SJSA1 (cell line): Measurements from ENCODE around the gene SPRTN. TPM values are rescaled to one million over a fixed set of nuclear protein-coding genes. Genes with fewer than 3 reads are reported as not detected.
"Not testable (repeated sequence)": the region's sequence is repeated elsewhere in the genome, so short reads cannot be mapped to it uniquely, and the experiment has no call there.

Experiments
- DNase-seq, 2 experiments: peaks; one replicate each; pipeline ENCODE4 v3.0.0-alpha.2; 2015 to 2020; ENCODE audit warnings: low spot score in 2 of 2, low read depth in 1 of 2
- H3K27ac ChIP-seq: fragments of 250-450 bp; sonication (Bioruptor Pico); 2 replicates; pipeline ENCODE4 v1.5.1; 2020; ENCODE audit warnings: mild to moderate bottlenecking, moderate library complexity
- H3K27me3 ChIP-seq: fragments of 250-450 bp; sonication (Bioruptor Pico); replicated peaks from 2 replicates; pipeline ENCODE4 v1.5.1; 2020; ENCODE audit warnings: mild to moderate bottlenecking, moderate library complexity
- H3K36me3 ChIP-seq: fragments of 250-450 bp; sonication (Bioruptor Pico); 2 replicates; pipeline ENCODE4 v1.5.1; 2020; ENCODE audit warnings: mild to moderate bottlenecking
- H3K4me1 ChIP-seq: fragments of 250-450 bp; sonication (Bioruptor Pico); replicated peaks from 2 replicates; pipeline ENCODE4 v1.6.1; 2021; ENCODE audit warnings: mild to moderate bottlenecking
- H3K4me3 ChIP-seq: fragments of 250-450 bp; sonication (Bioruptor Pico); 2 replicates; pipeline ENCODE4 v1.5.1; 2020; ENCODE audit warnings: mild to moderate bottlenecking
- H3K9me3 ChIP-seq: fragments of 250-450 bp; sonication (Bioruptor Pico); replicated peaks from 2 replicates; pipeline ENCODE4 v1.5.1; 2020; ENCODE audit warnings: mild to moderate bottlenecking
- total RNA-seq: library from RNA; depleted of rRNA; stranded (reverse); fragments of >200 nt; shearing (Covaris generic); gene quantifications from 2 replicates; pipeline ENCODE4 v1.2.3, GENCODE V29; 2014

Gene SPRTN
- total RNA-seq, 1 experiment from 2014 or later = 27.4 TPM

- H3K27me3 ChIP-seq, H3K9me3 ChIP-seq, H3K4me1 ChIP-seq, DNase-seq, H3K27ac ChIP-seq, H3K4me3 ChIP-seq: not testable (repeated sequence)
- peaks cover 57% of the 10 kb centered on the region for H3K36me3 ChIP-seq
These were observed 10.8 kb downstream of the SPRTN start for GRCh38 chr1:231348856-231349255.

GRCh38 chr1:231351816-231352215 is 13.7 kb downstream of the SPRTN start:
- Histone ChIP-seq H3K4me1 (no peaks in the 10 kb centered on the region), H3K27ac (no peak overlapping the region), H3K27me3 (no peaks in the 10 kb centered on the region), H3K4me3 (no peak overlapping the region), H3K9me3 (no peaks in the 10 kb centered on the region; the same call in 1 of the 2 replicates), H3K36me3 (peaks cover 54% of the 10 kb centered on the region)
- DNase-seq = no peak

- Histone ChIP-seq H3K9me3 (no peaks in the 10 kb centered on the region; the same call in 1 of the 2 replicates), H3K36me3 (peaks cover 45% of the 10 kb centered on the region), H3K4me3 (no peak overlapping the region), H3K27ac (no peak overlapping the region), H3K27me3 (no peaks in the 10 kb centered on the region), H3K4me1 (no peaks in the 10 kb centered on the region)
- DNase-seq = no peak
These were observed 15.0 kb downstream of the SPRTN start for GRCh38 chr1:231353086-231353485.

GRCh38 chr1:231354330-231355020 is 16.4 kb downstream of the SPRTN start:
- H3K4me3 ChIP-seq = no peak overlapping the region
- DNase-seq = no peak
- no peaks in the 10 kb centered on the region for H3K27me3 ChIP-seq
- no peak overlapping the region for H3K27ac ChIP-seq
- no peaks in the 10 kb centered on the region for H3K4me1 ChIP-seq
- H3K36me3 ChIP-seq = peaks cover 34% of the 10 kb centered on the region
- H3K9me3 ChIP-seq = no peaks in the 10 kb centered on the region; the same call in 1 of the 2 replicates

- no peak for DNase-seq
These were observed 17.1 kb downstream of the SPRTN start for GRCh38 chr1:231355171-231355570.

GRCh38 chr1:231357187-231357772 is 19.2 kb downstream of the SPRTN start:
- Histone ChIP-seq H3K36me3 (peaks cover 11% of the 10 kb centered on the region), H3K4me3 (no peak overlapping the region), H3K9me3 (no peaks in the 10 kb centered on the region; the same call in 1 of the 2 replicates), H3K27me3 (no peaks in the 10 kb centered on the region), H3K27ac (no peak overlapping the region), H3K4me1 (no peaks in the 10 kb centered on the region)
- DNase-seq = no peak

More at GRCh38 chr1:231355171-231355570, 17.1 kb downstream of the SPRTN start:
- no peaks in the 10 kb centered on the region for H3K4me1 ChIP-seq
- no peaks in the 10 kb centered on the region for H3K27me3 ChIP-seq
- H3K4me3 ChIP-seq = no peak overlapping the region
- H3K27ac ChIP-seq = no peak overlapping the region
- peaks cover 29% of the 10 kb centered on the region for H3K36me3 ChIP-seq
- no peaks in the 10 kb centered on the region; the same call in 1 of the 2 replicates for H3K9me3 ChIP-seq

- H3K27me3 ChIP-seq = no peaks in the 10 kb centered on the region
- DNase-seq = peak in 1 of 2 experiments; percentile 61
- no peak overlapping the region for H3K4me3 ChIP-seq
- H3K4me1 ChIP-seq = no peaks in the 10 kb centered on the region
- H3K9me3 ChIP-seq = no peaks in the 10 kb centered on the region; the same call in 1 of the 2 replicates
- peaks cover 5% of the 10 kb centered on the region for H3K36me3 ChIP-seq
- H3K27ac ChIP-seq = no peak overlapping the region
These were observed 19.8 kb downstream of the SPRTN start for GRCh38 chr1:231357831-231358354.

- Histone ChIP-seq H3K27me3 (no peaks in the 10 kb centered on the region), H3K9me3 (no peaks in the 10 kb centered on the region; the same call in 1 of the 2 replicates), H3K4me3 (no peak overlapping the region), H3K36me3 (no peaks in the 10 kb centered on the region; the same call in 1 of the 2 replicates), H3K27ac (no peak overlapping the region), H3K4me1 (no peaks in the 10 kb centered on the region)
- no peak for DNase-seq
These were observed 21.0 kb downstream of the SPRTN start for GRCh38 chr1:231359113-231359512.

- Histone ChIP-seq H3K27me3 (no peaks in the 10 kb centered on the region), H3K27ac (no peak overlapping the region), H3K4me3 (no peak overlapping the region), H3K9me3 (no peaks in the 10 kb centered on the region), H3K4me1 (no peaks in the 10 kb centered on the region), H3K36me3 (no peaks in the 10 kb centered on the region; the same call in none of the 2 replicates)
- DNase-seq = no peak
These were observed 24.2 kb downstream of the SPRTN start for GRCh38 chr1:231362325-231362724.

GRCh38 chr1:231363624-231364023 is 25.5 kb downstream of the SPRTN start:
- Histone ChIP-seq H3K36me3 (no peaks in the 10 kb centered on the region; the same call in none of the 2 replicates), H3K4me3 (no peak overlapping the region), H3K4me1 (no peaks in the 10 kb centered on the region), H3K9me3 (no peaks in the 10 kb centered on the region), H3K27ac (no peak overlapping the region), H3K27me3 (no peaks in the 10 kb centered on the region)
- DNase-seq = no peak

- DNase-seq = no peak
- Histone ChIP-seq H3K4me3 (no peak overlapping the region), H3K27ac (no peak overlapping the region), H3K27me3 (no peaks in the 10 kb centered on the region), H3K4me1 (no peaks in the 10 kb centered on the region), H3K36me3 (no peaks in the 10 kb centered on the region; the same call in none of the 2 replicates), H3K9me3 (no peaks in the 10 kb centered on the region)
These were observed 26.1 kb downstream of the SPRTN start for GRCh38 chr1:231364192-231364591.

GRCh38 chr1:231369282-231369681 is 31.2 kb downstream of the SPRTN start:
- Histone ChIP-seq H3K9me3 (no peaks in the 10 kb centered on the region), H3K36me3 (no peaks in the 10 kb centered on the region; the same call in none of the 2 replicates), H3K4me3 (no peak overlapping the region), H3K4me1 (no peaks in the 10 kb centered on the region), H3K27me3 (no peaks in the 10 kb centered on the region), H3K27ac (no peak overlapping the region)
- DNase-seq = no peak

- DNase-seq = no peak
- Histone ChIP-seq H3K27ac (no peak overlapping the region), H3K27me3 (no peaks in the 10 kb centered on the region), H3K4me3 (no peak overlapping the region), H3K4me1 (peaks cover 6% of the 10 kb centered on the region; the same call in 1 of the 2 replicates), H3K36me3 (no peaks in the 10 kb centered on the region; the same call in none of the 2 replicates), H3K9me3 (no peaks in the 10 kb centered on the region)
These were observed 34.4 kb downstream of the SPRTN start for GRCh38 chr1:231372501-231372900.

GRCh38 chr1:231374394-231374793 is 36.3 kb downstream of the SPRTN start:
- Histone ChIP-seq H3K36me3 (no peaks in the 10 kb centered on the region; the same call in none of the 2 replicates), H3K27ac (no peak overlapping the region), H3K4me1 (peaks cover 6% of the 10 kb centered on the region; the same call in 1 of the 2 replicates), H3K9me3 (no peaks in the 10 kb centered on the region), H3K4me3 (no peak overlapping the region), H3K27me3 (no peaks in the 10 kb centered on the region)
- no peak for DNase-seq
